Glutamatergic neuron (in vitro differentiated cells): Measurements from ENCODE around the gene ANKRD10. TPM values are rescaled to one million over a fixed set of nuclear protein-coding genes. Genes with fewer than 3 reads are reported as not detected.
A peak's percentile ranks its signal among the peaks of the same experiment; 100 is the strongest.

Experiments used
- DNase-seq: peaks from one replicate; pipeline ENCODE4 v3.0.0; 2022
- H3K27ac Mint-ChIP-seq: one replicate; pipeline ENCODE4 v1.8.0; 2020; ENCODE audit warnings: mild to moderate bottlenecking, mixed read lengths, inconsistent platforms; ENCODE audit not compliant: unreplicated experiment
- H3K27me3 Mint-ChIP-seq: one replicate; pipeline ENCODE4 v1.8.0; 2020; ENCODE audit warnings: mild to moderate bottlenecking, moderate library complexity, mixed read lengths, inconsistent platforms; ENCODE audit not compliant: unreplicated experiment
- H3K36me3 Mint-ChIP-seq: one replicate; pipeline ENCODE4 v1.8.0; 2020; ENCODE audit warnings: mild to moderate bottlenecking, mixed read lengths, inconsistent platforms; ENCODE audit not compliant: unreplicated experiment
- H3K4me1 Mint-ChIP-seq: one replicate; pipeline ENCODE4 v1.8.0; 2020; ENCODE audit warnings: mild to moderate bottlenecking, low read depth, mixed read lengths, inconsistent platforms; ENCODE audit not compliant: unreplicated experiment
- H3K4me3 Mint-ChIP-seq: one replicate; pipeline ENCODE4 v1.8.0; 2020; ENCODE audit warnings: mild to moderate bottlenecking, mixed read lengths, inconsistent platforms; ENCODE audit not compliant: unreplicated experiment
- H3K9me3 Mint-ChIP-seq: one replicate; pipeline ENCODE4 v1.8.0; 2020; ENCODE audit warnings: mild to moderate bottlenecking, moderate library complexity, mixed read lengths, inconsistent platforms; ENCODE audit not compliant: unreplicated experiment
- CTCF ChIP-seq: fragments of 200-600 bp; sonication (generic); IDR thresholded peaks from one replicate; pipeline ENCODE4 v1.5.0; 2021; ENCODE audit not compliant: partially characterized antibody, unreplicated experiment
- total RNA-seq: library from RNA; stranded (reverse); fragmentation: NEBNext Ultra II Directional; extraction: Animal tissue kit (Norgen Biotek cat#: 25700); gene quantifications from one replicate; pipeline ENCODE4 v1.2.1, GENCODE V29; 2021; ENCODE audit not compliant: unreplicated experiment

Gene ANKRD10
- total RNA-seq, 1 donor from 2014 or later = 188 TPM

GRCh38 chr13:110884517-110884916, 30.4 kb downstream of the ANKRD10 start:
- no peak for DNase-seq
- peaks cover 5% of the 10 kb centered on the region for H3K4me1 Mint-ChIP-seq
- no peaks in the 10 kb centered on the region for H3K27me3 Mint-ChIP-seq
- no peak for TF ChIP-seq CTCF
- H3K27ac Mint-ChIP-seq = no peak overlapping the region
- H3K4me3 Mint-ChIP-seq = no peak overlapping the region
- H3K9me3 Mint-ChIP-seq = no peaks in the 10 kb centered on the region
- no peaks in the 10 kb centered on the region for H3K36me3 Mint-ChIP-seq

GRCh38 chr13:110883542-110883941, 31.3 kb downstream of the ANKRD10 start:
- Mint-ChIP-seq H3K9me3 (no peaks in the 10 kb centered on the region), H3K27ac (no peak overlapping the region), H3K36me3 (no peaks in the 10 kb centered on the region), H3K4me3 (no peak overlapping the region), H3K27me3 (no peaks in the 10 kb centered on the region), H3K4me1 (peaks cover 5% of the 10 kb centered on the region)
- DNase-seq = no peak
- no peak for TF ChIP-seq CTCF

GRCh38 chr13:110882972-110883371, 31.9 kb downstream of the ANKRD10 start:
- no peaks in the 10 kb centered on the region for H3K9me3 Mint-ChIP-seq
- no peak for TF ChIP-seq CTCF
- H3K4me1 Mint-ChIP-seq = peaks cover 5% of the 10 kb centered on the region
- DNase-seq = no peak
- H3K4me3 Mint-ChIP-seq = no peak overlapping the region
- no peaks in the 10 kb centered on the region for H3K27me3 Mint-ChIP-seq
- H3K36me3 Mint-ChIP-seq = no peaks in the 10 kb centered on the region
- H3K27ac Mint-ChIP-seq = no peak overlapping the region

GRCh38 chr13:110881839-110882627, 32.8 kb downstream of the ANKRD10 start:
- no peak for TF ChIP-seq CTCF
- H3K36me3 Mint-ChIP-seq = no peaks in the 10 kb centered on the region
- H3K4me3 Mint-ChIP-seq = no peak overlapping the region
- no peaks in the 10 kb centered on the region for H3K9me3 Mint-ChIP-seq
- no peaks in the 10 kb centered on the region for H3K27me3 Mint-ChIP-seq
- H3K27ac Mint-ChIP-seq = peak overlapping the region; percentile 9
- peaks cover 5% of the 10 kb centered on the region for H3K4me1 Mint-ChIP-seq
- DNase-seq = no peak

- no peak for TF ChIP-seq CTCF
- H3K27ac Mint-ChIP-seq = no peak overlapping the region
- H3K36me3 Mint-ChIP-seq = no peaks in the 10 kb centered on the region
- DNase-seq = no peak
- H3K4me1 Mint-ChIP-seq = peaks cover 5% of the 10 kb centered on the region
- no peaks in the 10 kb centered on the region for H3K27me3 Mint-ChIP-seq
- H3K9me3 Mint-ChIP-seq = peaks cover 2% of the 10 kb centered on the region
- no peak overlapping the region for H3K4me3 Mint-ChIP-seq
Measured at GRCh38 chr13:110880627-110881026, 34.2 kb downstream of the ANKRD10 start.
